H1 (cell line): ENCODE results near the gene TTLL9. TPM values are rescaled to one million over a fixed set of nuclear protein-coding genes. Genes with fewer than 3 reads are reported as not detected.

ENCODE experiments used
- CTCF ChIA-PET: fragments of 300-600 bp; sonication (Branson Sonifier 250); formaldehyde crosslinking; loops from one replicate; lab custom pipeline; 2021; ENCODE audit not compliant: partially characterized antibody; lab: Charles Lee
- POLR2A ChIA-PET: fragments of 300-600 bp; sonication (Branson Sonifier 250); formaldehyde crosslinking; loops from one replicate; lab custom pipeline; 2021; ENCODE audit warnings: inconsistent platforms; ENCODE audit not compliant: partially characterized antibody; lab: Charles Lee
- DNase-seq, 2 experiments: peaks; one replicate each; pipeline versions ENCODE4 v3.0.0 to v3.0.0-alpha.2; 2010 to 2022; ENCODE audit warnings: low spot score in 2 of 2, low read depth in 1 of 2, mixed read lengths in 1 of 2
- FAIRE-seq: peaks from 2 replicates; lab custom pipeline; 2011; peaks lifted over from hg19 to GRCh38; lab: Jason Lieb, UNC
- H2AFZ ChIP-seq: 2 replicates; pipeline ENCODE4 v1.8.1; 2012; ENCODE audit warnings: low read length, inconsistent platforms
- H2AK5ac ChIP-seq: 2 replicates; pipeline ENCODE4 v1.6.1; 2013; ENCODE audit warnings: low read depth, low read length
- H2BK120ac ChIP-seq: replicated peaks from 2 replicates; pipeline ENCODE3; 2013; ENCODE audit warnings: low read depth, low read length, inconsistent platforms
- H2BK12ac ChIP-seq: 2 replicates; pipeline ENCODE4 v1.6.1; 2013; ENCODE audit warnings: low read depth, low read length
- H2BK15ac ChIP-seq: 2 replicates; pipeline ENCODE4 v1.6.1; 2013; ENCODE audit warnings: low read length
- H2BK20ac ChIP-seq: 2 replicates; pipeline ENCODE4 v1.6.1; 2013; ENCODE audit warnings: low read length
- H2BK5ac ChIP-seq: 2 replicates; pipeline ENCODE4 v1.6.1; 2013; ENCODE audit warnings: low read depth, low read length
- H3K14ac ChIP-seq: 2 replicates; pipeline ENCODE4 v1.6.1; 2013; ENCODE audit warnings: inconsistent platforms; ENCODE audit not compliant: insufficient read length
- H3K18ac ChIP-seq: 2 replicates; pipeline ENCODE4 v1.6.1; 2013; ENCODE audit warnings: low read length; ENCODE audit errors: extremely low read depth
- H3K23ac ChIP-seq: 2 replicates; pipeline ENCODE4 v1.6.1; 2013; ENCODE audit warnings: inconsistent platforms; ENCODE audit not compliant: insufficient read length
- H3K23me2 ChIP-seq: 2 replicates; pipeline ENCODE4 v1.6.1; 2013; ENCODE audit warnings: low read depth, low read length
- H3K27ac ChIP-seq: 2 replicates; pipeline ENCODE4 v1.6.1; 2011; ENCODE audit warnings: low read depth, low read length, inconsistent platforms
- H3K27me3 ChIP-seq, 4 experiments: replicated peaks in 1 of 4; 1 replicate in 1 of 4; 2 replicates in 3 of 4; pipeline versions ENCODE4 v1.6.1 to v1.8.1; 2011 to 2013; ENCODE audit warnings: low read length in 3 of 4, mild to moderate bottlenecking in 3 of 4, inconsistent platforms in 2 of 4, mixed read lengths in 2 of 4, moderate library complexity in 1 of 4; ENCODE audit not compliant: control insufficient read depth in 3 of 4, insufficient read depth in 3 of 4; ENCODE audit errors: extremely low read depth in 1 of 4
- H3K36me3 ChIP-seq, 4 experiments: 2 replicates each; pipeline versions ENCODE4 v1.6.1 to v1.8.1; 2011 to 2013; ENCODE audit warnings: mild to moderate bottlenecking in 4 of 4, low read length in 3 of 4, moderate library complexity in 2 of 4, control low read depth in 1 of 4, inconsistent platforms in 1 of 4; ENCODE audit not compliant: insufficient read depth in 4 of 4, control insufficient read depth in 2 of 4
- H3K4ac ChIP-seq: replicated peaks from 2 replicates; pipeline ENCODE3; 2013; ENCODE audit warnings: low read length, low read depth, mixed read lengths, inconsistent platforms; ENCODE audit not compliant: insufficient read length
- H3K4me1 ChIP-seq, 4 experiments: replicated peaks in 1 of 4; 1 replicate in 1 of 4; 2 replicates in 3 of 4; pipeline versions ENCODE4 v1.6.1 to v1.8.1; 2011 to 2013; ENCODE audit warnings: low read length in 3 of 4, inconsistent platforms in 2 of 4, mixed read lengths in 1 of 4; ENCODE audit not compliant: insufficient read depth in 4 of 4, control insufficient read depth in 3 of 4
- H3K4me2 ChIP-seq, 2 experiments: 2 replicates each; pipeline versions ENCODE4 v1.6.1 to v1.8.1; 2011 to 2013; ENCODE audit warnings: low read depth in 2 of 2, low read length in 2 of 2, control low read depth in 1 of 2, inconsistent platforms in 1 of 2, mild to moderate bottlenecking in 1 of 2; ENCODE audit not compliant: insufficient read depth in 1 of 2
- H3K4me3 ChIP-seq, 4 experiments: fragments of 200-600, 300-600 bp in 1 of 4; sonication (generic), shearing (Covaris generic), sonication (Bioruptor Twin) in 1 of 4; 2 replicates each; pipeline versions ENCODE4 v1.5.1 to v1.8.1; 2011 to 2016; ENCODE audit warnings: low read length in 4 of 4, low read depth in 3 of 4, control low read depth in 2 of 4, inconsistent platforms in 2 of 4, mild to moderate bottlenecking in 2 of 4, mixed read lengths in 1 of 4, moderate library complexity in 1 of 4; ENCODE audit not compliant: insufficient read depth in 2 of 4; ENCODE audit errors: extremely low read depth in 1 of 4
- H3K56ac ChIP-seq: replicated peaks from 2 replicates; pipeline ENCODE3; 2013; ENCODE audit warnings: low read depth, mild to moderate bottlenecking, mixed read lengths, low read length, inconsistent platforms; ENCODE audit not compliant: insufficient read length
- H3K79me1 ChIP-seq: 2 replicates; pipeline ENCODE4 v1.6.1; 2013; ENCODE audit warnings: low read depth, low read length, control low read depth
- H3K79me2 ChIP-seq, 2 experiments: 2 replicates each; pipeline versions ENCODE4 v1.6.1 to v1.8.1; 2012 to 2013; ENCODE audit warnings: low read length in 2 of 2, mild to moderate bottlenecking in 2 of 2, inconsistent platforms in 1 of 2; ENCODE audit not compliant: insufficient read depth in 2 of 2, control insufficient read depth in 1 of 2
- H3K9ac ChIP-seq, 4 experiments: replicated peaks in 1 of 4; 1 replicate in 1 of 4; 2 replicates in 3 of 4; pipeline versions ENCODE4 v1.6.1 to v1.8.1; 2011 to 2013; ENCODE audit warnings: low read depth in 3 of 4, low read length in 3 of 4, control low read depth in 2 of 4, mild to moderate bottlenecking in 2 of 4, moderate library complexity in 2 of 4, inconsistent platforms in 1 of 4; ENCODE audit errors: extremely low read depth in 1 of 4
- H3K9me3 ChIP-seq, 2 experiments: 2 replicates each; pipeline versions ENCODE4 v1.6.1 to v1.8.1; 2012 to 2013; ENCODE audit warnings: mild to moderate bottlenecking in 2 of 2, moderate library complexity in 2 of 2, control low read depth in 1 of 2, inconsistent platforms in 1 of 2, low read depth in 1 of 2, low read length in 1 of 2, mixed read lengths in 1 of 2; ENCODE audit not compliant: insufficient read depth in 2 of 2
- H4K20me1 ChIP-seq, 2 experiments: replicated peaks in 1 of 2; 2 replicates each; pipeline versions ENCODE3 to v1.8.1; 2011 to 2013; ENCODE audit warnings: inconsistent platforms in 2 of 2, low read length in 2 of 2, mild to moderate bottlenecking in 1 of 2; ENCODE audit not compliant: insufficient read depth in 2 of 2, control insufficient read depth in 1 of 2
- H4K5ac ChIP-seq: 2 replicates; pipeline ENCODE4 v1.6.1; 2013; ENCODE audit warnings: low read length, low read depth, mixed read lengths, inconsistent platforms; ENCODE audit not compliant: insufficient read length
- H4K8ac ChIP-seq: 2 replicates; pipeline ENCODE4 v1.8.0; 2013; ENCODE audit warnings: mild to moderate bottlenecking, moderate library complexity, low read length, inconsistent platforms; ENCODE audit not compliant: insufficient read depth; ENCODE audit errors: extremely low read depth
- H4K91ac ChIP-seq: replicated peaks from 2 replicates; pipeline ENCODE3; 2013; ENCODE audit warnings: low read length, mixed read lengths, inconsistent platforms; ENCODE audit not compliant: insufficient read length
- BRCA1 ChIP-seq: IDR thresholded peaks from 2 replicates; pipeline ENCODE4 v1.6.1; 2012; ENCODE audit warnings: low read depth, low read length, improper control_type of control experiment
- EGR1 ChIP-seq: IDR thresholded peaks from 2 replicates; pipeline ENCODE4 v1.6.1; 2011; ENCODE audit warnings: low read depth, low read length, borderline replicate concordance
- POU5F1 ChIP-seq: IDR thresholded peaks from 2 replicates; pipeline ENCODE4 v1.6.1; 2011; ENCODE audit warnings: low read depth, mild to moderate bottlenecking, low read length, moderate library complexity
- SP1 ChIP-seq: IDR thresholded peaks from 2 replicates; pipeline ENCODE4 v1.6.1; 2011; ENCODE audit warnings: low read depth, low read length
- TAF7 ChIP-seq: optimal IDR thresholded peaks from 2 replicates; pipeline ENCODE3; 2011; ENCODE audit warnings: low read depth, mild to moderate bottlenecking, inconsistent platforms, low read length, moderate library complexity, borderline replicate concordance
- WGBS, 2 experiments: shearing (Covaris generic) in 1 of 2; methylation state at CpG; one replicate each; pipeline versions ENCODE4 v1.1.6 to v1.1.7; 2013 to 2015; ENCODE audit warnings: low lambda C conversion rate in 2 of 2, mixed read lengths in 2 of 2, inconsistent platforms in 1 of 2, low coverage in 1 of 2, missing lambda C conversion rate in 1 of 2; ENCODE audit not compliant: insufficient replicate concordance in 2 of 2, insufficient coverage in 1 of 2, insufficient read length in 1 of 2; ENCODE audit errors: extremely low coverage in 1 of 2, missing lambda C conversion rate in 1 of 2; 5-methylcytosine and 5-hydroxymethylcytosine counted together
- polyA plus RNA-seq, 7 experiments: library from polyadenylated mRNA; depleted of rRNA in 3 of 7; stranded (reverse) in 5 of 7; unstranded in 2 of 7; fragments of >200 nt in 5 of 7; fragments of 200-250 nt in 2 of 7; gene quantifications; 1 replicate in 5 of 7; 2 replicates in 1 of 7; 4 replicates in 1 of 7; pipeline versions ENCODE4 v1.2.1 to v1.2.3, GENCODE V29; 2011 to 2013; ENCODE audit warnings: missing spikeins in 2 of 7, mixed read lengths in 2 of 7
- total RNA-seq: library from RNA; stranded (reverse); fragmentation: NEBNext Ultra II Directional; extraction: Animal tissue kit (Norgen Biotek cat#: 25700); gene quantifications from 2 replicates; pipeline ENCODE4 v1.2.1, GENCODE V29; 2021

The TTLL9 gene
- total and polyA plus RNA-seq, 2 of the 8 experiments (the other 6 are each of a cell fraction or from before 2014, with no cell fraction given), result 0.06 TPM; not detected in 1

DNA sequence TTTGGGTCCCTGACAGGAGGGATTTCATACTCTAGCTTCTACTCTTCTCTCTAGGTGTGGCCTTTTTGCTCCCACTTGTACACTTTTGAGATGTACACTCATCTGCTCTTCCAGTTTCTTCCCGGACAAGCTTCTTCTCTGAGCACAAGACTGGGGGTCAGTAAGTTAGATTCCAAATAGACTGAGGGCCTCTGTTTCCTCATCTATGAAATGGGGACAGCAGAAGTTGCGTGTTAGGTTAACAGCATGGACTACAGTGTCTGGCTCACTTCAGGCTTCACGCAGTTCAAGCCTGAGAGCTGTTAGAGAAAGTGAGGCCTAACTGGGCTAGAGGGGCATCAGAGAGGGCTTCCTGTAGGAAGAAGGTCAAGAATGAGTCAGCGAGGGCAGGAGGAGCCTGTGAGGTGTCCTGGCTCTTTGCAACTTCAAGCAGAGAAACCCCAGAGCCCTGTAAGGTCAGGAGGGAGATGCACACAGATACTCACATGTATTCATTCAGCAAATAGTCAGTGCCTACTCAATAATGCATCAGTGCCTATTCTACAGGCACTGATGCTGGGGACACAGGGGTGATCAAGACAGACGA is 118.1 kb downstream of the TTLL9 start:
- TF ChIP-seq TAF7 (no peak), SP1 (no peak), EGR1 (no peak), BRCA1 (no peak), POU5F1 (no peak)
- TF ChIP-seq, all 59 proteins: peak for 0
- no peak overlapping the region for H3K4me2 ChIP-seq
- 83% methylated on average over 5 of the region's 5 CpGs; no CpG with 5 or more reads in 1 of the 2 experiments for WGBS, 2 experiments
- peaks cover 0 to 3% (median 1%) of the 10 kb centered on the region in 4 experiments; a peak in 2 of 7 replicates for H3K4me1 ChIP-seq
- FAIRE-seq, result no peak
- no peak for DNase-seq
- H2BK120ac ChIP-seq, result no peak overlapping the region
- H3K4ac ChIP-seq, result no peak overlapping the region
- POLR2A ChIA-PET, result interaction anchor here (0.8 to 1.0 kb wide), 2 partner anchors 14 to 20 kb away, joined by 3 read pairs; partner anchors contain the start of gene XKR7
- H3K79me2 ChIP-seq, result no peaks in the 10 kb centered on the region
- H3K27ac ChIP-seq, result no peak overlapping the region
- CTCF ChIA-PET, result interaction anchor here (1.0 to 1.9 kb wide), 3 partner anchors 12 to 44 kb away, joined by 3 to 5 read pairs (median 4); no protein-coding TSS in a partner anchor
- no peak overlapping the region for H3K9ac ChIP-seq
- no peak overlapping the region for H3K56ac ChIP-seq
- H4K5ac ChIP-seq, result no peak overlapping the region
- no peak overlapping the region for H2AK5ac ChIP-seq
- peaks cover 4% of the 10 kb centered on the region; the same call in 1 of the 2 replicates for H3K23me2 ChIP-seq
- no peak overlapping the region for H4K91ac ChIP-seq
- no peak overlapping the region for H4K8ac ChIP-seq
- H3K14ac ChIP-seq, result no peak overlapping the region
- H2AFZ ChIP-seq, result no peak overlapping the region
- H3K4me3 ChIP-seq, result no peak overlapping the region
- no peaks in the 10 kb centered on the region for H3K36me3 ChIP-seq
- H4K20me1 ChIP-seq, result peaks cover 0 to 2% of the 10 kb centered on the region in 2 experiments
- no peak overlapping the region for H2BK20ac ChIP-seq
- no peaks in the 10 kb centered on the region for H3K79me1 ChIP-seq
- H2BK12ac ChIP-seq, result no peak overlapping the region
- H2BK5ac ChIP-seq, result no peak overlapping the region
- peaks cover 0 to 12% (median 7%) of the 10 kb centered on the region in 4 experiments; a peak in 5 of 7 replicates for H3K27me3 ChIP-seq
- no peak overlapping the region for H3K18ac ChIP-seq
- H3K23ac ChIP-seq, result no peak overlapping the region
- no peak overlapping the region; the same call in 1 of the 2 replicates for H2BK15ac ChIP-seq
- no peaks in the 10 kb centered on the region for H3K9me3 ChIP-seq
